ENCODE measurements around the gene ZNF71. TPM values are rescaled to one million over a fixed set of nuclear protein-coding genes. Genes with fewer than 3 reads are reported as not detected.

Gene ZNF71
- total and polyA plus RNA-seq, 2 donors (not counting 3 experiments of a cell fraction or from before 2014, with no cell fraction given), result 9.7 to 10.1 TPM

DNA sequence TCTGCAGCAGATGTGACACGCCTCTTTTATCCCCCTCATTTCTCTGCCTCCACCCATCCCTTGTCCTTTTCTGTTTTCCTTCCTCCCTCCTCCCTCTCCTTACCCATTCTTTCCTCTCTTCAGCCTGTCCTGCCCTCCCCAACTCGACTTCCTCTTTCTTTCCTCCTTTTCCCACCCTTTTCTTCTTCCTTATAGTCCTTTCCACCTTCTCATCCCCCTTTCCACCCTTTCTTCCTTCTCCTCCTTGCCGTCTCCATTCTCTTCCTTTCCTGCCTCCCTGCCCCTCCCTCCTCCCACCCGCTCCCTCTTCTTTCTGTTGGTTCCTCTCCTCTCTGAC lies 688 bp upstream of the ZNF71 start:
- dilution Hi-C loops (cut with MboI; ENCODE audit: extremely low pct_ligation_motif_present, low sequenced_read_pairs) (no loop called here), intact Hi-C loops (cut with micrococcal nuclease) (loop anchor here (2.0 kb wide), 1 partner anchor 56 kb away; the partner anchor contains the start of gene ZFP28)
- Histone ChIP-seq H3K27me3 (ENCODE audit: control insufficient read depth in 2 of 2, insufficient read depth in 2 of 2, low read length in 2 of 2) (no peaks in the 10 kb centered on the region), H3K36me3 (ENCODE audit: control insufficient read depth in 2 of 2, extremely low read depth in 1 of 2, insufficient read depth in 2 of 2, low read length in 2 of 2) (no peaks in the 10 kb centered on the region), H3K4me3 (replicated peaks in 1 of 3; ENCODE audit: insufficient read depth in 1 of 3, low read depth in 1 of 3, low read length in 3 of 3) (no peak overlapping the region), H3K9me1 (replicated peaks; ENCODE audit: control insufficient read depth, extremely low read depth, insufficient read depth, low read length) (no peaks in the 10 kb centered on the region), H3K4me1 (ENCODE audit: control insufficient read depth, extremely low read depth, insufficient read depth, low read length) (peaks cover 9% of the 10 kb centered on the region), H3K4me2 (ENCODE audit: insufficient read depth, low read length) (no peak overlapping the region), H4K20me1 (replicated peaks; ENCODE audit: control insufficient read depth, extremely low read depth, insufficient read depth, low read length) (no peaks in the 10 kb centered on the region), H3K27ac (ENCODE audit: insufficient read depth, low read depth, low read length) (no peak overlapping the region), H3K79me2 (ENCODE audit: control insufficient read depth, insufficient read depth, low read length) (peaks cover 15% of the 10 kb centered on the region), H2AFZ (ENCODE audit: low read depth, low read length) (peak overlapping the region; percentile 96), H3K9me3 (replicated peaks; ENCODE audit: control insufficient read depth, insufficient read depth, low read length) (no peaks in the 10 kb centered on the region), H3K9ac (replicated peaks; ENCODE audit: extremely low read depth, insufficient read depth, low read length) (no peak overlapping the region)
- FAIRE-seq (no peak), DNase-seq (ENCODE audit: low read depth, low spot score) (no peak)
- no TSS peak for BruUV-seq (replicated peaks)
- ChIA-PET POLR2A (no interaction called here), CTCF (interaction anchor here (1.0 to 1.1 kb wide), 2 partner anchors 26 to 191 kb away, joined by 3 read pairs; partner anchors contain the start of gene ZNF583)
- TF ChIP-seq FOS (IDR thresholded peaks at IDR 0.05; ENCODE audit: borderline replicate concordance, insufficient read depth, low read length), result no peak
- TF ChIP-seq, protein P1, sequence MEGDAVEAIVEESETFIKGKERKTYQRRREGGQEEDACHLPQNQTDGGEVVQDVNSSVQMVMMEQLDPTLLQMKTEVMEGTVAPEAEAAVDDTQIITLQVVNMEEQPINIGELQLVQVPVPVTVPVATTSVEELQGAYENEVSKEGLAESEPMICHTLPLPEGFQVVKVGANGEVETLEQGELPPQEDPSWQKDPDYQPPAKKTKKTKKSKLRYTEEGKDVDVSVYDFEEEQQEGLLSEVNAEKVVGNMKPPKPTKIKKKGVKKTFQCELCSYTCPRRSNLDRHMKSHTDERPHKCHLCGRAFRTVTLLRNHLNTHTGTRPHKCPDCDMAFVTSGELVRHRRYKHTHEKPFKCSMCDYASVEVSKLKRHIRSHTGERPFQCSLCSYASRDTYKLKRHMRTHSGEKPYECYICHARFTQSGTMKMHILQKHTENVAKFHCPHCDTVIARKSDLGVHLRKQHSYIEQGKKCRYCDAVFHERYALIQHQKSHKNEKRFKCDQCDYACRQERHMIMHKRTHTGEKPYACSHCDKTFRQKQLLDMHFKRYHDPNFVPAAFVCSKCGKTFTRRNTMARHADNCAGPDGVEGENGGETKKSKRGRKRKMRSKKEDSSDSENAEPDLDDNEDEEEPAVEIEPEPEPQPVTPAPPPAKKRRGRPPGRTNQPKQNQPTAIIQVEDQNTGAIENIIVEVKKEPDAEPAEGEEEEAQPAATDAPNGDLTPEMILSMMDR (IDR thresholded peaks at IDR 0.05; ENCODE audit: extremely low read depth in 1 of 2, insufficient read depth in 1 of 2, low read depth in 1 of 2, low read length in 2 of 2), result no peak
- no peak for TF ChIP-seq MYC (IDR thresholded peaks at IDR 0.05; ENCODE audit: low read depth, low read length)
- TF ChIP-seq, protein P2, sequence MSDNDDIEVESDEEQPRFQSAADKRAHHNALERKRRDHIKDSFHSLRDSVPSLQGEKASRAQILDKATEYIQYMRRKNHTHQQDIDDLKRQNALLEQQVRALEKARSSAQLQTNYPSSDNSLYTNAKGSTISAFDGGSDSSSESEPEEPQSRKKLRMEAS (IDR thresholded peaks at IDR 0.05; ENCODE audit: insufficient read depth, insufficient read length), result no peak
- TF ChIP-seq POLR2A (IDR thresholded peaks at IDR 0.05; ENCODE audit: low read depth, low read length), result no peak
- TF ChIP-seq GATA2 (IDR thresholded peaks at IDR 0.05; ENCODE audit: insufficient read depth, insufficient read length, low read depth, low read length), result no peak
- no peak for TF ChIP-seq JUN (IDR thresholded peaks at IDR 0.05; ENCODE audit: borderline replicate concordance, insufficient read depth, insufficient read length, low read depth)
- TF ChIP-seq POLR2AphosphoS5 (IDR thresholded peaks at IDR 0.05; ENCODE audit: insufficient read depth, low read depth, low read length), result no peak
- no peak for TF ChIP-seq EZH2 (IDR thresholded peaks at IDR 0.05; ENCODE audit: borderline replicate concordance, low read depth, low read length, severe bottlenecking)
